ENCODE data around the gene ZDHHC7. TPM values are rescaled to one million over a fixed set of nuclear protein-coding genes. Genes with fewer than 3 reads are reported as not detected.
"Not testable (repeated sequence)": the region's sequence is repeated elsewhere in the genome, so short reads cannot be mapped to it uniquely, and the experiment has no call there.

The ZDHHC7 gene
- total and polyA plus RNA-seq, 9 donors, result 23.9 to 54.5 (median 32.7) TPM

DNA sequence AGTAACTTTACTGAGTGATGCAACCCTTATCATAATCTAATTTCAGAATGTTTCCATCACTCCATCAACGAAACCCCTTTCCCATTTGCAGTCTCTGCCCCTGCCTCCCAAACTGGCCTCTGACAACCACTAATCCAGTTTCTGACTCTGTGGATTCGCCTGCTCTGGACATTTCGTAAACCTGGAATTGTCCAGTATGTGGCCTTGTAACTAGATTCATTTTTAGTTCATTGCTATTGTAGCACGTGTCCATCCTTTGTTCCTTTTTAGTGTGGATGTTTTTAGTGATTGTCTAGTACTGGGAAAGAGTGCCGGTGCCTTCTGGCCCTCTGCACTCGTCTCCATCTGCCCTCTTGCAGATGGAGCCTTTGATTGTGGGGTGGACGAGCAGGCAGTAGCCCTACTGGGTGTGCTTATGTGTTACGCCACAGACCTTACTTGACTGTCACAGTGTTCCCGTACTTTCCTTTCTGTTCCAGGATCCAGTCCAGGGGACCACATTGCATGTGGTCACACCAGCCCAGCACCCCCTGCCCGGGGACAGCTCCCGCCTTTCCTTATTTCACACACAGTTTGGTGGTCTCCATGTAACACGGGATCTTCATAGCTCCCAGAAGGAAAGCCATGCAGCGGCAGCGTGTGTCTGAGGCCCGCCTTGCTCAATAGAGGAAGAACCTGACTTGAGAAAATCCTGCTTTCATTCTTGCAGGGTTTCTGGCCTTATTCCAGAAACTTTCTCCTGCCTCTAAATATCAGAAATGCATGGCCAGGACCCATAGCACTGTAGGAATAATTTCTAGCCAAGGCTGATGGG, 25.1 kb upstream of the ZDHHC7 start:
- intact Hi-C loops (cut with DNase I), result loop anchor here in 1 of 4 donors (10.0 kb wide), 1 partner anchor 208 kb away; no protein-coding TSS in a partner anchor
- no peak for DNase-seq
- 83 to 88% (median 86%) methylated on average over 15 of the region's 15 CpGs for WGBS, 3 donors
- TF ChIP-seq POLR2A (IDR thresholded peaks at IDR 0.05) (no peak), EP300 (IDR thresholded peaks at IDR 0.05) (no peak)
- TF ChIP-seq, protein P1, sequence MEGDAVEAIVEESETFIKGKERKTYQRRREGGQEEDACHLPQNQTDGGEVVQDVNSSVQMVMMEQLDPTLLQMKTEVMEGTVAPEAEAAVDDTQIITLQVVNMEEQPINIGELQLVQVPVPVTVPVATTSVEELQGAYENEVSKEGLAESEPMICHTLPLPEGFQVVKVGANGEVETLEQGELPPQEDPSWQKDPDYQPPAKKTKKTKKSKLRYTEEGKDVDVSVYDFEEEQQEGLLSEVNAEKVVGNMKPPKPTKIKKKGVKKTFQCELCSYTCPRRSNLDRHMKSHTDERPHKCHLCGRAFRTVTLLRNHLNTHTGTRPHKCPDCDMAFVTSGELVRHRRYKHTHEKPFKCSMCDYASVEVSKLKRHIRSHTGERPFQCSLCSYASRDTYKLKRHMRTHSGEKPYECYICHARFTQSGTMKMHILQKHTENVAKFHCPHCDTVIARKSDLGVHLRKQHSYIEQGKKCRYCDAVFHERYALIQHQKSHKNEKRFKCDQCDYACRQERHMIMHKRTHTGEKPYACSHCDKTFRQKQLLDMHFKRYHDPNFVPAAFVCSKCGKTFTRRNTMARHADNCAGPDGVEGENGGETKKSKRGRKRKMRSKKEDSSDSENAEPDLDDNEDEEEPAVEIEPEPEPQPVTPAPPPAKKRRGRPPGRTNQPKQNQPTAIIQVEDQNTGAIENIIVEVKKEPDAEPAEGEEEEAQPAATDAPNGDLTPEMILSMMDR (IDR thresholded peaks at IDR 0.05), result no peak
- Histone ChIP-seq H3K4me3 (no peak overlapping the region), H3K27ac (no peak overlapping the region), H3K36me3 (no peaks in the 10 kb centered on the region), H3K4me1 (ENCODE audit: insufficient read depth) (no peaks in the 10 kb centered on the region), H3K9me3 (no peaks in the 10 kb centered on the region), H3K27me3 (no peaks in the 10 kb centered on the region)

DNA sequence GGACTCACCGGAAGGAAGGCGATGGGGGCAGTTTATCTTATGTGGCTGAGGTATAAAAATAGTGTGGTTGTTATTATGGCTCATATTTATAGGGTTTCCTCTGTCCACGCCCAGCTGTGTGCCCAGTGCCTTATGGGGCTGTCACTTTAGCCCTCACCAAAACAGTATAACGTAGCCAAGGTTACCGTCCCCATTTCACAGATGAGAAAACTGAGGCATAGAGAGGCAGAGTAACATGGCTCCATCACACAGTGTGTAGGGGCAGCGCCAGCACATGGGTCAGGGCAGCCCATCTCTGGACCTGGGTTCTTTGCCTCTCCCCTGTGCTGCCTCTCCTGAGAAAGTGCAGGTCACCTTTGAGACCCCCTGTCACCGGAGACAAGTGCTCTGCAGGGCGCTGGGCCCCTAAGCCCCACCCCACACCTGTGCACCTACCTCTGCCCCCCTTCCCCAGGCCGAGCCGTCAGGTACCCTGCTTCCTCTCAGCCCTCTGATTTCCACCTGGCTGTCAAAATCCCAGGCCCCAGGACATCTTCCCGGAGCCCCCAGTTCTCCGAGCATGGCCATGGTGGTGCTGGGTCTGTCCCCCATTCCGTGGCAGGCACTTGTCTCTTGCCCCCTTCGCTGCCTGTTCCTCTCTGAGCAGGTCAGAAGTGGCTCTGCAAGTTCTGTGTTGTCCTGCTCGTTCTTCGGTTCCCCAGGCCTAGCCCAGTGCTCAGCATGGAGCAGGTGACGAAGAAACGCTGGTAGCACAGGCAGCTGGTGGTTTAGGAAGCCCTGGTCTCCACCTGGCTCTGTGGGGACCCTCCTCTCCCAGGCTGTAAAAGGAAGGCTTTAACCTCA, 23.5 kb upstream of the ZDHHC7 start:
- Histone ChIP-seq H3K27me3 (no peaks in the 10 kb centered on the region), H3K4me1 (ENCODE audit: insufficient read depth) (no peaks in the 10 kb centered on the region), H3K9me3 (no peaks in the 10 kb centered on the region), H3K27ac (no peak overlapping the region), H3K4me3 (no peak overlapping the region), H3K36me3 (no peaks in the 10 kb centered on the region)
- 89 to 94% (median 89%) methylated on average over 18 of the region's 18 CpGs for WGBS, 3 donors
- intact Hi-C loops (cut with DNase I), result loop anchor here in 1 of 4 donors (10.0 kb wide), 1 partner anchor 210 kb away; no protein-coding TSS in a partner anchor
- no peak for DNase-seq
- TF ChIP-seq POLR2A (IDR thresholded peaks at IDR 0.05), result no peak
- TF ChIP-seq, protein P1 (IDR thresholded peaks at IDR 0.05), result no peak
- TF ChIP-seq EP300 (IDR thresholded peaks at IDR 0.05), result no peak

DNA sequence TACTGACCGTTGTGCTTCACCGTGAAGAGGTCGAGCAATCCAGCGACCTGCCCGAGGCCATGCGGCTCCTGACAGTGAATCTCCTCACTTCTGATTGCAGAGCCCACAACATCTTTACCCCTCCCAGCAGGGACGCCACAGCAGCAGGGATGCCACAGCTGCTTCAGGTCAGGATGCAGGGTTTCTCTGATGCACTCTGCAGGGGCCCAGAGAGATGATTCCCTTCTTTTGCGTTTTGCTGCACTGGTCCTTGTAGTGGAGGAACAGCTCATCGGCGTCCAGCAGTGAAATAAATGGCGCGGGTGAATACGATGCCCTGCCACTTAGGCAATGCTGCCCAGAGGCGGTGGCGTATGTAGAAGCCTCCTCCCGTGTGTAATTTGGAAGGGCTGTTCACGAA, 21.8 kb upstream of the ZDHHC7 start:
- 89 to 94% (median 92%) methylated on average over 17 of the region's 17 CpGs for WGBS, 3 donors
- H3K27ac ChIP-seq, result no peak overlapping the region
- H3K4me3 ChIP-seq, result no peak overlapping the region
- intact Hi-C loops (cut with DNase I), result loop anchor here in 1 of 4 donors (10.0 kb wide), 1 partner anchor 212 kb away; no protein-coding TSS in a partner anchor
- no peaks in the 10 kb centered on the region for H3K36me3 ChIP-seq
- TF ChIP-seq EP300 (IDR thresholded peaks at IDR 0.05) (no peak), POLR2A (IDR thresholded peaks at IDR 0.05) (no peak)
- TF ChIP-seq, protein P1 (IDR thresholded peaks at IDR 0.05), result no peak
- H3K27me3 ChIP-seq, result no peaks in the 10 kb centered on the region
- no peaks in the 10 kb centered on the region for H3K9me3 ChIP-seq
- H3K4me1 ChIP-seq (ENCODE audit: insufficient read depth), result peaks cover 8% of the 10 kb centered on the region
- DNase-seq, result no peak

DNA sequence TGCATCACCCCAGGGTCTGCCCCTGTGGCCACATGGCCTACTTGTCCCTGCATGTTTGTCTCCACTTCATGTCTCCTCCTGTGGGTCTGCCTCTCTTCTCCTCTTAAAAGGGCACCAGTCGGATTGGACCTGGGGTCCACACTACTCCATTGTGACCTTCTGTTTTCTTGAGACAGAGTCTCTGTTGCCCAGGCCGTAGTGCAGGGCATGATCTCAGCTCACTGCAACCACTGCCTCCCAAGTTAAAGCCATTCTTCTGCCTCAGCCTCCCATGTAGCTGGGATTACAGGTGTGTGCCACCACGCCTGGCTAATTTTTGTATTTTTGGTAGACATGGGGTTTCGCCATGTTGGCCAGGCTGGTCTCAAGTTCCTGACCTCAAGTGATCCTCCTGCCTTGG, 20.9 kb upstream of the ZDHHC7 start:
- not testable (repeated sequence) for H3K4me3 ChIP-seq; H3K27me3 ChIP-seq; DNase-seq; H3K27ac ChIP-seq; H3K36me3 ChIP-seq; H3K9me3 ChIP-seq; H3K4me1 ChIP-seq (ENCODE audit: insufficient read depth)
- WGBS, 3 donors, result 96 to 99% (median 98%) methylated on average over 4 of the region's 4 CpGs
- intact Hi-C loops (cut with DNase I), result loop anchor here in 1 of 4 donors (10.0 kb wide), 1 partner anchor 213 kb away; no protein-coding TSS in a partner anchor
